K562 (cell line): ENCODE results near the gene C3orf70. TPM values are rescaled to one million over a fixed set of nuclear protein-coding genes. Genes with fewer than 3 reads are reported as not detected.

Experiments used
- BACH1 ChIP-seq: fragments of 200-800 bp; sonication (Bioruptor generic); IDR thresholded peaks from 2 replicates; pipeline ENCODE4 v1.6.1; 2016; ENCODE audit warnings: missing genetic modification characterization, missing compliant biosample characterization
- ETV5 ChIP-seq: sonication (generic); formaldehyde crosslinking; IDR thresholded peaks from 2 replicates; pipeline ENCODE4 v1.4.0; 2020; ENCODE audit warnings: low read depth, mild to moderate bottlenecking, missing genetic modification reagents
- EWSR1 ChIP-seq: fragments of 450-650 bp; IDR thresholded peaks from 2 replicates; pipeline ENCODE4 v1.6.1; 2018; ENCODE audit warnings: borderline replicate concordance, mild to moderate bottlenecking, low read depth, moderate library complexity; ENCODE audit not compliant: partially characterized antibody
- HMGN3 ChIP-seq: IDR thresholded peaks from 2 replicates; pipeline ENCODE4 v1.6.1; 2011; ENCODE audit warnings: borderline replicate concordance, low read depth, mild to moderate bottlenecking, mixed read lengths, low read length; ENCODE audit not compliant: insufficient read length; ENCODE audit errors: extremely low read depth
- MTA2 ChIP-seq: fragments of 450-650 bp; IDR thresholded peaks from 2 replicates; pipeline ENCODE4 v1.6.1; 2016; ENCODE audit warnings: low read depth
- NCOA6 ChIP-seq: fragments of 450-650 bp; IDR thresholded peaks from 2 replicates; pipeline ENCODE4 v1.6.1; 2017; ENCODE audit warnings: mild to moderate bottlenecking
- TAF7 ChIP-seq: fragments of 450-650 bp; IDR thresholded peaks from 2 replicates; pipeline ENCODE4 v1.6.1; 2016; ENCODE audit warnings: missing genetic modification characterization, missing compliant biosample characterization
- TCF3 ChIP-seq: sonication (generic); formaldehyde crosslinking; IDR thresholded peaks from 2 replicates; pipeline ENCODE4 v1.4.0; 2020; ENCODE audit warnings: mild to moderate bottlenecking, missing genetic modification reagents
- XRCC3 ChIP-seq: fragments of 450-650 bp; IDR thresholded peaks from 2 replicates; pipeline ENCODE4 v1.6.1; 2017; ENCODE audit warnings: mild to moderate bottlenecking, moderate library complexity
- ZBED1 ChIP-seq: IDR thresholded peaks from 2 replicates; pipeline ENCODE4 v1.6.1; 2014
- ZBTB9 ChIP-seq: fragments of 450-650 bp; formaldehyde crosslinking; IDR thresholded peaks from 2 replicates; pipeline ENCODE4 v1.4.0; 2020; ENCODE audit warnings: mild to moderate bottlenecking, moderate library complexity
- ZNF212 ChIP-seq: fragments of 450-650 bp; formaldehyde crosslinking; IDR thresholded peaks from 2 replicates; pipeline ENCODE4 v1.4.0; 2020; ENCODE audit warnings: mild to moderate bottlenecking
- ZNF592 ChIP-seq: fragments of 450-650 bp; IDR thresholded peaks from 2 replicates; pipeline ENCODE4 v1.6.1; 2017; ENCODE audit warnings: antibody characterized with exemption, mild to moderate bottlenecking
- ZNF740 ChIP-seq, 3 experiments: fragments of 200-800 bp in 1 of 3; sonication (Bioruptor generic) in 1 of 3; sonication (generic) in 1 of 3; formaldehyde crosslinking in 1 of 3; IDR thresholded peaks; 2 replicates each; pipeline versions ENCODE4 v1.6.1 to v1.8.0; 2016 to 2022; ENCODE audit warnings: mild to moderate bottlenecking in 2 of 3, missing compliant biosample characterization in 2 of 3, missing genetic modification characterization in 2 of 3, missing genetic modification reagents in 1 of 3
- polyA plus RNA-seq, 8 experiments: library from polyadenylated mRNA; depleted of rRNA in 4 of 8; stranded (reverse) in 5 of 8; unstranded in 3 of 8; fragments of >200 nt; fragmentation: Nextera tagmentation in 2 of 8; fragmentation: Illumina TruSeq in 1 of 8; extraction: Ambion mirVana in 2 of 8; extraction: Trizol in 1 of 8; gene quantifications; 2 replicates each; pipeline versions ENCODE4 v1.2.1 to v1.2.3, GENCODE V29; 2011 to 2014; ENCODE audit warnings: inconsistent platforms in 1 of 8, missing spikeins in 1 of 8
- total RNA-seq, 7 experiments: library from RNA; depleted of rRNA in 6 of 7; stranded (reverse); fragments of >200 nt in 6 of 7; fragmentation: Illumina TruSeq in 2 of 7; extraction: Trizol in 2 of 7; gene quantifications; 2 replicates each; pipeline versions ENCODE4 v1.2.1 to v1.2.3, GENCODE V29; 2011 to 2021; ENCODE audit warnings: low replicate concordance in 1 of 7
- TF ChIP-seq, protein P1 (sequence below): fragments of 200-400 bp; formaldehyde crosslinking; IDR thresholded peaks from 2 replicates; pipeline ENCODE4 v1.6.1; 2017; ENCODE audit warnings: mild to moderate bottlenecking, low read depth, low read length, moderate library complexity
- TF ChIP-seq, protein P2 (sequence below): sonication (generic); formaldehyde crosslinking; IDR thresholded peaks from 2 replicates; pipeline ENCODE4 v1.4.0; 2020; ENCODE audit warnings: mild to moderate bottlenecking, missing genetic modification reagents

The C3orf70 gene
- total and polyA plus RNA-seq, 9 of the 15 experiments (the other 6 are each of a cell fraction or from before 2014, with no cell fraction given), result 0.01 to 0.04 (median 0.03) TPM; not detected in 6

DNA sequence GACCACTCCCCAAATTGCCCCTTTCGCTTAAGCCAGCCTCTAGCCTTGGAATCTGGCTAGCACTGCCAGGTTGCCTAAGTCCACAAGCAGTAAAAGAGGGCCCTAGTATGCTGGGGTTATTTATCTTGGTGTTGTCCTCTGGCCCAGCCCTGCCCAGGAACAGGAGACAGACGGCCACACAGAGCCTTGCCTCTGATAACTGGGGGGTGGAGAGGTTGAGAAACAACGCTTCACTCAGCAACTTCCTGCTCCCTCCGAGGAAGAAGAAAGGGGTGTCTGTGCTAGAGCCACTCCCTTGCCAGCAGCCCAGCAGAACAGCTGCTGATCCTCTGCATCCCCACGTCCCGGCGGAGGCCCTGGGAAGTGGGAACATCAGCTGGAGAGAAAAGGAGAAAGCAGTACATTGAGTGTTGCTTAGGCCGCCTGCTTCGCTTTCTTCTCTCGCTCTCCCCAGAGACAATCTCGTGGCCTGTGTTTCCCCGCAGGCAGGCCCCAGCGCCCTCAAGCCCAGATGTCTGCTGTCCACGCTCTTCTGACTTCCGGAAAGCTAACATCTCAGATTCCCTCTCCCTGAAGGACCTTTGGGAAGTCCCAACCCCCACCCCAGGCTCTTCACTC lies 22.6 kb upstream of the C3orf70 start (continued):
- TF ChIP-seq XRCC3 (no peak), TCF3 (peak; percentile 65), TAF7 (0 out of 2 replicates have a peak, but pooled peaks have one; percentile 17), ZNF740 (CRISPR knock-in tag; IDR thresholded peaks at IDR 0.05) (peak; percentile 67; the same call in 1 of the 2 replicates), ZNF740 (tag; IDR thresholded peaks at IDR 0.05) (peak in 1 of 2 experiments; percentile 71; a peak in 1 of 4 replicates), MTA2 (no peak), ETV5 (CRISPR knock-in tag) (peak; percentile 84), ZNF212 (CRISPR knock-in tag) (no peak), HMGN3 (no peak), BACH1 (peak; percentile 60; the same call in 1 of the 2 replicates), ZBED1 (no peak), EWSR1 (no peak), NCOA6 (no peak), ZNF592 (peak; percentile 87), ZBTB9 (CRISPR knock-in tag) (peak; percentile 81)
- TF ChIP-seq, protein P1, sequence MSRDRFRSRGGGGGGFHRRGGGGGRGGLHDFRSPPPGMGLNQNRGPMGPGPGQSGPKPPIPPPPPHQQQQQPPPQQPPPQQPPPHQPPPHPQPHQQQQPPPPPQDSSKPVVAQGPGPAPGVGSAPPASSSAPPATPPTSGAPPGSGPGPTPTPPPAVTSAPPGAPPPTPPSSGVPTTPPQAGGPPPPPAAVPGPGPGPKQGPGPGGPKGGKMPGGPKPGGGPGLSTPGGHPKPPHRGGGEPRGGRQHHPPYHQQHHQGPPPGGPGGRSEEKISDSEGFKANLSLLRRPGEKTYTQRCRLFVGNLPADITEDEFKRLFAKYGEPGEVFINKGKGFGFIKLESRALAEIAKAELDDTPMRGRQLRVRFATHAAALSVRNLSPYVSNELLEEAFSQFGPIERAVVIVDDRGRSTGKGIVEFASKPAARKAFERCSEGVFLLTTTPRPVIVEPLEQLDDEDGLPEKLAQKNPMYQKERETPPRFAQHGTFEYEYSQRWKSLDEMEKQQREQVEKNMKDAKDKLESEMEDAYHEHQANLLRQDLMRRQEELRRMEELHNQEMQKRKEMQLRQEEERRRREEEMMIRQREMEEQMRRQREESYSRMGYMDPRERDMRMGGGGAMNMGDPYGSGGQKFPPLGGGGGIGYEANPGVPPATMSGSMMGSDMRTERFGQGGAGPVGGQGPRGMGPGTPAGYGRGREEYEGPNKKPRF, result no peak
- TF ChIP-seq, protein P2, sequence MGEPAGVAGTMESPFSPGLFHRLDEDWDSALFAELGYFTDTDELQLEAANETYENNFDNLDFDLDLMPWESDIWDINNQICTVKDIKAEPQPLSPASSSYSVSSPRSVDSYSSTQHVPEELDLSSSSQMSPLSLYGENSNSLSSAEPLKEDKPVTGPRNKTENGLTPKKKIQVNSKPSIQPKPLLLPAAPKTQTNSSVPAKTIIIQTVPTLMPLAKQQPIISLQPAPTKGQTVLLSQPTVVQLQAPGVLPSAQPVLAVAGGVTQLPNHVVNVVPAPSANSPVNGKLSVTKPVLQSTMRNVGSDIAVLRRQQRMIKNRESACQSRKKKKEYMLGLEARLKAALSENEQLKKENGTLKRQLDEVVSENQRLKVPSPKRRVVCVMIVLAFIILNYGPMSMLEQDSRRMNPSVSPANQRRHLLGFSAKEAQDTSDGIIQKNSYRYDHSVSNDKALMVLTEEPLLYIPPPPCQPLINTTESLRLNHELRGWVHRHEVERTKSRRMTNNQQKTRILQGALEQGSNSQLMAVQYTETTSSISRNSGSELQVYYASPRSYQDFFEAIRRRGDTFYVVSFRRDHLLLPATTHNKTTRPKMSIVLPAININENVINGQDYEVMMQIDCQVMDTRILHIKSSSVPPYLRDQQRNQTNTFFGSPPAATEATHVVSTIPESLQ (CRISPR knock-in tag), result 0 out of 2 replicates have a peak, but pooled peaks have one; percentile 13
